Ovary (tissue), 3 donors: Measurements from ENCODE around the gene ATAD3C.

Experiments used
- EP300 ChIP-seq: sonication (generic); formaldehyde crosslinking; IDR thresholded peaks from one replicate; pipeline ENCODE4 v1.6.1; 2017; ENCODE audit warnings: antibody characterized with exemption
- POLR2A ChIP-seq: fragments of 450-650 bp; IDR thresholded peaks from one replicate; pipeline ENCODE4 v1.6.1; 2017; ENCODE audit warnings: antibody characterized with exemption, mild to moderate bottlenecking, moderate library complexity
- TF ChIP-seq, protein P1 (sequence below), 3 donors: fragments of 450-650 bp in 2 of 3; fragments of 200-600 bp in 1 of 3; IDR thresholded peaks; one replicate each; pipeline versions ENCODE4 v1.5.1 to v1.8.0; 2016 to 2022; ENCODE audit warnings: antibody characterized with exemption in 3 of 3, mild to moderate bottlenecking in 1 of 3
- donor health status: DM: no; HTN: no; CAD: no.

DNA sequence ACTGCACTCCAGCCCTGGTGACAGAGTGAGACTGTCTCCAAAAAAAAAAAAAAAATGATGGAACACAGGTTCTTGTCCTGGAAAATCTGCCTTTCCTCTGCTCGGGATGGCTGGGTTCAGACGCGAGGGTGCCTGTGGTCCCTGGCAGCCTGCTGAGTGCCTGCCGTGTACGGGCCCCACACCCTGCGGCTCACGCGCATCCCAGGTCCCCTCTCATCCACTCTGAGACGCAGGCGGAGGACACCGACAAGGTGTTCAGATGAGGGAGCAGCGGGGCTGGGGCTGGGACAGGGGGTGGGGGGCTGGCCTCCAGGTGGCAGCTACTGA, 24.1 kb upstream of the ATAD3C start:
- TF ChIP-seq, protein P1, sequence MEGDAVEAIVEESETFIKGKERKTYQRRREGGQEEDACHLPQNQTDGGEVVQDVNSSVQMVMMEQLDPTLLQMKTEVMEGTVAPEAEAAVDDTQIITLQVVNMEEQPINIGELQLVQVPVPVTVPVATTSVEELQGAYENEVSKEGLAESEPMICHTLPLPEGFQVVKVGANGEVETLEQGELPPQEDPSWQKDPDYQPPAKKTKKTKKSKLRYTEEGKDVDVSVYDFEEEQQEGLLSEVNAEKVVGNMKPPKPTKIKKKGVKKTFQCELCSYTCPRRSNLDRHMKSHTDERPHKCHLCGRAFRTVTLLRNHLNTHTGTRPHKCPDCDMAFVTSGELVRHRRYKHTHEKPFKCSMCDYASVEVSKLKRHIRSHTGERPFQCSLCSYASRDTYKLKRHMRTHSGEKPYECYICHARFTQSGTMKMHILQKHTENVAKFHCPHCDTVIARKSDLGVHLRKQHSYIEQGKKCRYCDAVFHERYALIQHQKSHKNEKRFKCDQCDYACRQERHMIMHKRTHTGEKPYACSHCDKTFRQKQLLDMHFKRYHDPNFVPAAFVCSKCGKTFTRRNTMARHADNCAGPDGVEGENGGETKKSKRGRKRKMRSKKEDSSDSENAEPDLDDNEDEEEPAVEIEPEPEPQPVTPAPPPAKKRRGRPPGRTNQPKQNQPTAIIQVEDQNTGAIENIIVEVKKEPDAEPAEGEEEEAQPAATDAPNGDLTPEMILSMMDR (IDR thresholded peaks at IDR 0.05) = no peak
- TF ChIP-seq POLR2A (no peak), EP300 (no peak)
